HL-60 (cell line): ENCODE results near the gene FBXW5.

Experiments
- GABPA ChIP-seq: IDR thresholded peaks from 2 replicates; pipeline ENCODE4 v1.6.1; 2012; ENCODE audit warnings: low read depth
- POLR2AphosphoS5 ChIP-seq: IDR thresholded peaks from 2 replicates; pipeline ENCODE4 v1.6.1; 2012; ENCODE audit warnings: low read depth
- TF ChIP-seq, protein P1 (sequence below): IDR thresholded peaks from one replicate; pipeline ENCODE4 v1.5.1; 2011; ENCODE audit warnings: low read length, control low read depth, inconsistent platforms; ENCODE audit not compliant: insufficient read depth
- TF ChIP-seq, protein P2 (sequence below): IDR thresholded peaks from 2 replicates; pipeline ENCODE4 v1.6.1; 2012; ENCODE audit warnings: low read depth; ENCODE audit not compliant: insufficient replicate concordance

DNA sequence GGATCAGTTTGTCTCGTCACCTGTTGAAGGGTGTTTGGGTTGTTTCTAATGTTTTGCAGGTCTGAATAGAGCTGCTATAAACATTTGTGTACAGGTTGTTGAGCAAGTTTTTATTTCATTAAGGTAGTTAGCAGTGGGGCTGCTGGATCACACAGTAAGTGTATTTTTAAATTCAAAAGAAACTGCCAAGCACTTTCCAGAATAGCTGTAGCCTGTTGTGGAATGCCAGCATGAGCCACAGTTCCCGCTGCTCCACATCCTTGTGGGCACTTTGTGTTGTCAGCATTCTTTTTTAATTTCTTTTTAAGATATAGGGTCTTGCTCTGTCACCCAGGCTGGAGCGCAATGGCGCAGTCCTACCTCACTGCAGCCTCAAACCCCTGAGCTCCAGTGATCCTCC, 14.5 kb downstream of the FBXW5 start:
- TF ChIP-seq, protein P1, sequence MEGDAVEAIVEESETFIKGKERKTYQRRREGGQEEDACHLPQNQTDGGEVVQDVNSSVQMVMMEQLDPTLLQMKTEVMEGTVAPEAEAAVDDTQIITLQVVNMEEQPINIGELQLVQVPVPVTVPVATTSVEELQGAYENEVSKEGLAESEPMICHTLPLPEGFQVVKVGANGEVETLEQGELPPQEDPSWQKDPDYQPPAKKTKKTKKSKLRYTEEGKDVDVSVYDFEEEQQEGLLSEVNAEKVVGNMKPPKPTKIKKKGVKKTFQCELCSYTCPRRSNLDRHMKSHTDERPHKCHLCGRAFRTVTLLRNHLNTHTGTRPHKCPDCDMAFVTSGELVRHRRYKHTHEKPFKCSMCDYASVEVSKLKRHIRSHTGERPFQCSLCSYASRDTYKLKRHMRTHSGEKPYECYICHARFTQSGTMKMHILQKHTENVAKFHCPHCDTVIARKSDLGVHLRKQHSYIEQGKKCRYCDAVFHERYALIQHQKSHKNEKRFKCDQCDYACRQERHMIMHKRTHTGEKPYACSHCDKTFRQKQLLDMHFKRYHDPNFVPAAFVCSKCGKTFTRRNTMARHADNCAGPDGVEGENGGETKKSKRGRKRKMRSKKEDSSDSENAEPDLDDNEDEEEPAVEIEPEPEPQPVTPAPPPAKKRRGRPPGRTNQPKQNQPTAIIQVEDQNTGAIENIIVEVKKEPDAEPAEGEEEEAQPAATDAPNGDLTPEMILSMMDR, result no peak
- no peak for TF ChIP-seq POLR2AphosphoS5
- TF ChIP-seq, protein P2, sequence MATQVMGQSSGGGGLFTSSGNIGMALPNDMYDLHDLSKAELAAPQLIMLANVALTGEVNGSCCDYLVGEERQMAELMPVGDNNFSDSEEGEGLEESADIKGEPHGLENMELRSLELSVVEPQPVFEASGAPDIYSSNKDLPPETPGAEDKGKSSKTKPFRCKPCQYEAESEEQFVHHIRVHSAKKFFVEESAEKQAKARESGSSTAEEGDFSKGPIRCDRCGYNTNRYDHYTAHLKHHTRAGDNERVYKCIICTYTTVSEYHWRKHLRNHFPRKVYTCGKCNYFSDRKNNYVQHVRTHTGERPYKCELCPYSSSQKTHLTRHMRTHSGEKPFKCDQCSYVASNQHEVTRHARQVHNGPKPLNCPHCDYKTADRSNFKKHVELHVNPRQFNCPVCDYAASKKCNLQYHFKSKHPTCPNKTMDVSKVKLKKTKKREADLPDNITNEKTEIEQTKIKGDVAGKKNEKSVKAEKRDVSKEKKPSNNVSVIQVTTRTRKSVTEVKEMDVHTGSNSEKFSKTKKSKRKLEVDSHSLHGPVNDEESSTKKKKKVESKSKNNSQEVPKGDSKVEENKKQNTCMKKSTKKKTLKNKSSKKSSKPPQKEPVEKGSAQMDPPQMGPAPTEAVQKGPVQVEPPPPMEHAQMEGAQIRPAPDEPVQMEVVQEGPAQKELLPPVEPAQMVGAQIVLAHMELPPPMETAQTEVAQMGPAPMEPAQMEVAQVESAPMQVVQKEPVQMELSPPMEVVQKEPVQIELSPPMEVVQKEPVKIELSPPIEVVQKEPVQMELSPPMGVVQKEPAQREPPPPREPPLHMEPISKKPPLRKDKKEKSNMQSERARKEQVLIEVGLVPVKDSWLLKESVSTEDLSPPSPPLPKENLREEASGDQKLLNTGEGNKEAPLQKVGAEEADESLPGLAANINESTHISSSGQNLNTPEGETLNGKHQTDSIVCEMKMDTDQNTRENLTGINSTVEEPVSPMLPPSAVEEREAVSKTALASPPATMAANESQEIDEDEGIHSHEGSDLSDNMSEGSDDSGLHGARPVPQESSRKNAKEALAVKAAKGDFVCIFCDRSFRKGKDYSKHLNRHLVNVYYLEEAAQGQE, result no peak
- no peak for TF ChIP-seq GABPA
